HL-60/S4 treated with phorbol 12-myristate 13-acetate at 8.2 ng/mL for 4 days and 3 days (cell line): Measurements from ENCODE around the gene WNT3A.

Source experiments
- in situ Hi-C: fragments of 300-500 bp; cut with MboI; formaldehyde crosslinking; loops from 2 replicates; pipeline ENCODE4 v1.15.0; 2022; ENCODE audit warnings: low sequenced_read_pairs

The WNT3A gene

DNA sequence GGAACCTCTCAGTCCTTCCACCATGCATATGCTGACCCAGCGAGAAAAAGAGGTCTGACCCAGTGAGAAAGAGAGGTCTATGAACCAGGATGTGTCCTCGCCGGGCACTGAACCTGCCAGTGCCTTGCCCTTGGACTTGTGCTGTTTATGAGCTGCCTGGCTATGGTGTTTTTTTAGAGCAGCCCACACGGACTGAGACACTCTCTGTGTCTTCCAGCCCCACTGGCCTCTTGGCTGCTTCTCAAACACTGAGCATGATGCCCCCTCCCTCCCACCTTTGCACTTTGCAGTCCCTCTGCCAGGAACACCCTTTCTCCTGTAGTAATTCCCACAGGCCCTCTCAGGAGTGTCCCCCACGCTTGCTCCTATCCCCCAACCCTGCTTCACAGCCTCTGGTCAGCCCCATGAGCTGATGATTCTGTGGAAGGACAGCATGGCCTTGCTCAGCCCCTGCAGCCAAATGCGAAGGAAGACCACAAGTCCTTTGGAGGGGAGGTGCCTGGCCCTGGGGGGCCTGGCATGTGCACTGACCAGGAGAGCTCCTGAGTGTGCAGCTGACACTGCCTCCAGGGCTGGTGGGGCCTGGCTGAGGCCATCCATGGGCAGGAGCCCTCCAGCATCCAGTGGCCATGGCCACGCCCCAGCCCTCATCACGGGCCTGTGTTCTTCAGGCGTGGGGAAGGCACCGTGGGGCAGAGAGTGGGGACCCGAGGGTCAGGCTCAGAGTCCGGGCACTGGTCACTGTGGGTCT, 23.8 kb downstream of the WNT3A start:
- in situ Hi-C loops, result no loop called here

GRCh38 chr1:228031276-228031995, 24.6 kb downstream of the WNT3A start:
- in situ Hi-C loops, result no loop called here

DNA sequence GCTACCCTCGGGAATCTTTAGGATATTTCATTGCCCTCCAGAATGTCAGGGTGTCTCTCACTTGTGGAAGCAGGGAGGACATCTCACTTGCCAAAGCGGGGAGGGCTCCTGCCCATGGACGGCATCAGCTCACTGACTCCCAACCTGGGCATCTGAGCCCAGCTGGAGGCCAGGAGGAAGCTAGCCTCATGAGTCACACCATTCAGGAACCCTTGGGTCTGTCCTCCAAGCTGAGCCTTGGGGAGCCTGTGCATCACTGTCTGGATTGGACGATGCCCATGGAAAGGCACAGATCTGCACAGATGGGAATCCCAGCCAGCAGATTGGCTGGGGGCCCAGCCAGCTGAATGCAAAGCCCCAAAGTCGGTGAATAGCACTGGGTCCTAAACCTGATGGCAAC, 25.2 kb downstream of the WNT3A start:
- in situ Hi-C loops, result no loop called here

DNA sequence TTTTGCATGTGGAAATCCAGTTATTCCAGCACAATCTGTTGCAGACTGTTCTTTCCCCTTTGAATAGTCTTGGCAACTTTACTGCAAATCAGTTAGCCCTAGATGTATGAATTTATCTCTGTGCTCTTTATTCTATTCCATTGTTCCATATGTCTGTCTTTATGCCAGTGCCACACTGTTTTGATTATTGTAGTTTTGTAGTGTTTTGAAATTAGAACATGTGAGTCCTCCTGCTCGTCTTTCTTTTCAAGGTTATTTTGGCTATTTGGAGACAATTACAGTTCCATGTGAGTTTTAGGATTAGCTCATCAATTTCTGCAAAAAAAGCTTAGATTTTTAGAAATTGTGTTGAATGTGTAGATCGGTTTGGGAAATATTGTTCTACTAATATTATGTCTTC, 26.6 kb downstream of the WNT3A start:
- in situ Hi-C loops, result no loop called here

GRCh38 chr1:228034954-228035837, 28.4 kb downstream of the WNT3A start:
- in situ Hi-C loops, result no loop called here

GRCh38 chr1:228035844-228036243, 29.0 kb downstream of the WNT3A start:
- in situ Hi-C loops, result no loop called here

- in situ Hi-C loops, result no loop called here
Observed at GRCh38 chr1:228036701-228037231, 30.0 kb downstream of the WNT3A start.

- in situ Hi-C loops, result no loop called here
Observed at GRCh38 chr1:228037401-228038386, 30.9 kb downstream of the WNT3A start.

DNA sequence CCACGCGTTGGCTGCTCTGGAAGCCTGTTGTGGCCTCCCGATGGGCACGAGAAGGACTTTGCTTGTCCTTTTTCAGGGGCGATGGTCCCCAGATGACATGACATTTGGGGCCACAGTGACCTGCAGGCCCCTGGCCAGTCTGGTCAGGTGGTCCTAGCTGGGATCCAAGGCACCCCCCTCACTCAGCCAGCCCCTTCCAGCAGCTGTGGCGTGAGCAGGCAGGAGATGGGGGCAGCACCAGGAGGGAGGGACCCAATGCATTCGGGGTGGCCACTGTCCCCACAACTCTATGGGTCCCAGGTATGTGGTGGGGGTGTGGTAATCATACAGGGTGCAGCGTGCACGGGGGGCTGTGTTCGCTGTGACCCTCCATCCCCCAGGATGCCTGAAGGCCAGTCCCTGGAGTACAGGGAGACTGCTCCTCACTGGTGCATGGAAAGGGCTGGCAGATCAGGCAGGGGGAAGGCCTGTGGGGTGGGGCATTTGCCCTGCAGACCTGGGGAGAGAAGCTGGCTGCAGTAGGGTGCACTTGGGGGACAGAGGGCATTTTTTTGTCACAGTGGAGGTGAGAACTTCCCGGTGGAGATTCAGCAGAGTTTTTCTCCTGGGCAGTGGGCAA, 31.7 kb downstream of the WNT3A start:
- in situ Hi-C loops, result no loop called here

DNA sequence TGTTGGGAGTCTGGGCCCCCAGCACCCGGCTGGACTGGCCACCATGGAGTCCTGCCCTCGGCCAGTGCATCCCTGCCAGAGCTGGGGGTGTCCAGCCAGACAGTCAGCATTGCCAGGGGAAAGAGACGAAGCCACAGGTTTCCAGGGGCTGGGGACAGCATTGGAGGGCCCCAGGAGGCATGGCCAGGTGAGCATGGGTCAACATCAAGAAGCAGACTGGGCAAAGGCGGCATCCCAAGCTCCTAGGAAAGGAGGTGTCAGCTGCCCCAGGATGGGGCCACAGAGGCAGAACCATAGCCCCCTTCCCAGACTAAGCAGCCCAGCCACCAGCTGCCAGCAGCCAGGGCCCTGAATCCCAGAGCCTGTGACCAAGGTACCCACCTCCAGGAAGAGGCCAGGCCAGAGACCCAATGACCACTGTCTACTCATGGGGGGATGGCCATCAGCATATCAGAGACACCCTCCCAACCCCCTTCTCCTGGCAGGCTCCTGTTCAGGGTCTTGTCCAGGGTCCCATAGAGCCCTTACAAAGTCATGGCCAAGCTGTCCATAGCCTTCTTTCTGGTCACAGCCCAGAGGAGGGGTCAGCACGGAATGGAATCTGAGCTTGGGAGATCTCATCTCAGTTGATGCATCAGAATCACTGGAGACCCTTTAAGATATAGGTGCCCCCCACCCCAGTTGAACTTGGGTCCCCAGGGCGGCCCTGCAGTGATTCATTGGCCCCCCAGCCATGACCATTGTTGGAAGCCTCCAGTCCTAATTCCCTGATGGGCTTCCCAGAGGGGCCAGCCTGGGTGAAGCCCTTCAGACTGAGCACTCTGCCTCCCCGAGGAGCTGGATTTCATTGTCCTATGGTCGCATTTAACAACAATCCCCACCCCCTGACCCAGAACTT, 32.5 kb downstream of the WNT3A start:
- in situ Hi-C loops, result no loop called here

DNA sequence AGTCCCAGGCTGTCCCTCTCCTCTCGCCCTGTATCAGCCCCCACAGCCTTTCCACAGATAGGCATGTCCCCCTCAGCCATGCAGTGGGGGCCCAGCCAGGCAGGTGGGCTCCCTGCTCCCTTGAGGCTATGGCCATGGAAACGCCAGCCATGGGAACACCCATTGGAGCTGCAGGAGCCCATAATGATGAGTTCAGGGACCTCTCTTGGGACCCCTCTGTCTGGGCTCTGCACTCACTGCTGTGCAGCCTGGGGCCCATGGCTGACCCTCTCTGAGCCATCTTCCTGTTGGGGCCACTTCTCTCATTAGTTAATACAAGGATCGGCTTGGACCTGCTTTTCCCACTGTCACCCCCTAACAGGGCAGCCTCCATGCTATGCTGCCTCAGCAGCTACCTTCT, 33.2 kb downstream of the WNT3A start:
- in situ Hi-C loops, result no loop called here

- in situ Hi-C loops, result no loop called here
Observed at GRCh38 chr1:228041316-228041715, 34.5 kb downstream of the WNT3A start.

DNA sequence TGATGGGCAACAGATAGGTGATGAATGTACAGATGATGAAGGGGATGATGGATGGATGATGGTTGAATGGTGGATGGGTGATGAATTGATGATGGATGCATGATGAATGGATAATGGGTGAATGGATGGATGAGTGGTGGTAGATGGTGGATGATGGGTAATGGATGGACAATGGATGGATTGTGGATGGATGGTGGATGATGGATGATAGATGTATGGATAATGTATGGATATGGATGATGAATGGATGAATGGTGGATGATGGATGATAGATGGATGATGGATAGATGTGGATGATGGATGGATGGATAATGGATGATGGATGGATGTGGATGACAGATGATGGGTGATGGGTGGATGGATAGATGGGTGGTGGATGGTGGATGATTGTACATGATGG, 35.7 kb downstream of the WNT3A start:
- in situ Hi-C loops, result no loop called here

DNA sequence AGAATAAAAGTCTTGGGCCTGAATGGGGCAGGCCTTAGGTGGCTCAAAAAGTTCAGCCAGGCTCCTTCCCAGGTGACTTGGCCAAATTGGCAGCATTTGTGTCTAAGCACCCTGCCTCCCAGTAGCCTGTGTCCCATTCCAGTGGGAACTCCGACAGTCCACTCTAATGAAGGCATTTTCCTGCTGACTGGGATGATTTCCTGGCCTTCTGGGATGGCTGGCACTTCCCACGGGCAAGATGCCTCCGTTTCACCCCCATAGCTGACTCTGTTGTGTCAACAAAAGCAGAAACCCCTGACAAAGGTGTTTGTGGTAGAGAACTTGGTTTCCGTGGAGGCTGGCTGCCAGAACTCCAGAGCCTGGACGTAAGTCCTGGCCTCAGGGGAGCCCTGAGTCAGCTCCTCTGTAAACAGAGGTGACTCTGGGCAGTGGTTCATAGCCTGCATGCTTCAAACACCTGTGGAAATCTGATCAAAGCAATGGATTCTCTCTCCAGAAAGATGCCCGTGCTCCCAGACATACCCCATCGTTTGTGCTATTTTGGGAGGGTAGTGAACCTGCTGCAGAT, 36.6 kb downstream of the WNT3A start:
- in situ Hi-C loops, result no loop called here

DNA sequence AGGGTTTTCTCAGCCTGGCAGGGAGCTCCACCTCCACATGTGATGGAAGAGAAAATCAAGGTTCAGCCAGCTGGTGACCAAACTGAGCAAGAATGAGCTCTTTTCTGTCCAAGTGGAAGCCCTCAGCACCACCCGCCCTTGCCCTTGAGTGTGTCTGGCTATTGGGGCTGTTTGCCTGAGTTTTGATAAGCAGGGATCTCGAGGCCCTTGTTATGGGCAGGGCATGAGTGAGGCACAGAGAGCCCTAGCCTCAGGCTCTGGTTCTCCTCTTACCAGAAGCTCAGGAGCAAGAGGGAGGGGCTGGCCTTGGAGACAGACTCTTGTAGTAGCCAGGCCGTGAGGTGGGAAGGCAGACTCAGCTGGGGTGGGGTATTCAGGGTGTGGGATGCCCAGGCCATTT, 38.2 kb downstream of the WNT3A start:
- in situ Hi-C loops, result no loop called here

GRCh38 chr1:228045405-228045804, 38.6 kb downstream of the WNT3A start:
- in situ Hi-C loops, result no loop called here

- in situ Hi-C loops, result no loop called here
Observed at GRCh38 chr1:228045871-228046270, 39.1 kb downstream of the WNT3A start.

- in situ Hi-C loops, result no loop called here
Observed at GRCh38 chr1:228046421-228047182, 39.8 kb downstream of the WNT3A start.
